HUDEP-2 (cell line): ENCODE measurements around the gene SH3PXD2A.
A peak's percentile ranks its signal among the peaks of the same experiment; 100 is the strongest.
"Not testable (repeated sequence)": the region's sequence is repeated elsewhere in the genome, so short reads cannot be mapped to it uniquely, and the experiment has no call there.

Source experiments
- DNase-seq, 76 experiments: peaks; one replicate each; lab custom pipeline; 2025; ENCODE audit not compliant: unreplicated experiment in 76 of 76; lab: John Stamatoyannopoulos, UW

SH3PXD2A gene

GRCh38 chr10:103676058-103676785 lies 179.2 kb downstream of the SH3PXD2A start:
- DNase-seq: no peak

DNA sequence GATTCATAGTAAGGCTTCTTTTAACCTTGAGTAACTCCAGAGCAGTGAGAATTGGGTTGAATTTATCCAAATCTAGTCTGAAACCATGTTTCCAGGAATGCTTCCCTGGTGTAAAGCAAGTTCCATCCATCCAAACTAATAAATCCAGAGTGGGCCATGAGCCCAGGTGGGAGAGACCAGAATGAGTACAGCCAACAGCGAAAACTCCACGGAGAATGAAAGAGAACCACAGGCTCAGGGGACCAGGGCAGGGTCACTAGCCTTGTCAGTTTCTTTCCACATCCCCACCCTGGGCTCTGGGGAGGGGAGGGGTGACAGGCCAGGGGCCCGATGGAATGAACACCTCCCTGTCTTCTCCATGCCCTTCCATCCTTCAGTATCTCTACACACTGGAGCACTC lies 181.8 kb downstream of the SH3PXD2A start:
- DNase-seq: no peak

DNA sequence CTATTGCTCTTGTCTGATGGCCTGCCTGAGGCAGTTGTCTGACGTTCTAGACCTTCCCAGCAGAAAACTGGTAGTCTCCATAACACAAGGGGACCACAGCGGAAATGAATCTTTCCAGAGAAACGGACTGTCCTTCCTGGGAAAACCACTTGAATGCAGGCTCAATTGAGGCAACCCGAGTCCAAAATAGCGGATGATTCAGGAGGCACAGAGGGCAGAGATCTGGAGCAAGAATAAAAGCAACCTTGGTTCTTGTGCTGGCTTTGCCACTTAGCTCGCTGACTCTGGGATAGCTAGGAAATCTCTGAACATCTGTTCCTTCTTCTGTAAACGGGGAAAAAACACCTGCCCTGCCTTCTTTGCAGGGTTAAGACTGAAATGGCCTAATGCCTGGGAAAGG lies 183.0 kb downstream of the SH3PXD2A start:
- no peak for DNase-seq

DNA sequence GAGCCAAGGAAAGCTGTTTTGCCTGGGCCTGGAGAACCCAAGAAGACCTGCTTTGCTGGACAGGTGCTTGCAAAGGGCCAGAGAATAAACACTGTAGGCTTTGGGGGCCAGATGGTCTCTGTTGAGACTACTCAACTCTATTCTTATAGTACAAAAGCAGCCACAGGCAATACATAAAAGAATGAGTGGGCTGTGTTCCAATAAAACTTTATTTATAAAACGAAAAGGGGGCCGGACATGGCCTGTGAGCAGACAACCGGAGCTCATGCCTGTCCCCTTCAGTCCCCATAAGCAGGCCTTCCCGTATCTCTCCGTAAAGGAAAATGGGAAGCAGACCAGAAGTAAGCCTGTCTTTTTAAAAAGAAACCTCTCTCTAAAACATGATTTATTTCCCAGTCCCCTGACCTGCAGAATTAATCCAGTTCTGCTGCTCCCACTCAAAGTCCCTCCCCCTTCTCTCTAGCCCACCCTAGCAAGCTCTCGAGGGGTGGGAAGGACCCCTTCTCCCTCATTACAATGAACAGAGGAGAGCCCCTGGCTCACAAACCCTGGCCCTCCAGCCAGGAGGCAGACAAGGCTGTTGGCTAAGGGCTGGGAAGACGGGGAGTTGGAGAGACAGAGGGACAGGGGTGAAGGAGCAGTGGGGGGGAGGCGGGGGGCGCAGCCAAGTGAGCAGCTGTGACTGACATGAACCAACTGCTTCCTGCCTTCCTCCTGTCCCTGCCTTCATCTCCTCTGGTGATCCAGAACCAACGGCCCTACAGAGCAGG lies 184.1 kb downstream of the SH3PXD2A start:
- DNase-seq: no peak

- DNase-seq: no peak
These were observed 185.4 kb downstream of the SH3PXD2A start for GRCh38 chr10:103669944-103670343.

DNA sequence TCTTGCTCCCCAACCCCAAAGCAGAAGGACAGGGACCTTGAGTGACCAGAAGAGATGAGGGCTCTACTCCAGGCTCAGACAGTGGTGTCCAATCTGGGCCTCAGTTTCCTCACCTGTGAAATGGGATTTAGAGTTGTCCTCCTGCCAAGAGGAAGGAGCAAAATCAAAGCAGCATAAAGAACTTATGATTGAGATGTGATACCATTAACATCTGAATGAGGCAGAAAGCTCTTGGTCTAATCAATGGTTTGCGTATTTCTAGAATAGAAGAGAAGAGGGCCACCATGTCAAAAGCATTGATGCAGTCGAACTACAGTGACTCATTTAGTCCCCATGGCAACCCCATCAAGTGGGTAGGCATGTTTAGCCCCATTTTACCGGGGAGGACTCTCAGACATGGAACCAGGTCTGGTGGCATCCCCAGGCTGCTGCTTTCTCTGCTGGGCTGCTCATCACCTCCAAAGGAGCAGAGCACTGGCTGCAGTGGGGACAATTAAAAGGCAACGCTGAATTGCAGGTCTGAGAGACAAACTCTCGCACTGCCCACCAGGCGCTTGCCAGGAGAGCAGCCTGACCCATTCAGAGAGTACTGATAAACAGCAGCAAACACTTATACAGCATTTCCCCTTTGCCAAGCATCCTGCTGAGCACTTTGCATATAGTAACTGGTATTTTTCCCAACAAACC lies 186.0 kb downstream of the SH3PXD2A start:
- no peak for DNase-seq

DNA sequence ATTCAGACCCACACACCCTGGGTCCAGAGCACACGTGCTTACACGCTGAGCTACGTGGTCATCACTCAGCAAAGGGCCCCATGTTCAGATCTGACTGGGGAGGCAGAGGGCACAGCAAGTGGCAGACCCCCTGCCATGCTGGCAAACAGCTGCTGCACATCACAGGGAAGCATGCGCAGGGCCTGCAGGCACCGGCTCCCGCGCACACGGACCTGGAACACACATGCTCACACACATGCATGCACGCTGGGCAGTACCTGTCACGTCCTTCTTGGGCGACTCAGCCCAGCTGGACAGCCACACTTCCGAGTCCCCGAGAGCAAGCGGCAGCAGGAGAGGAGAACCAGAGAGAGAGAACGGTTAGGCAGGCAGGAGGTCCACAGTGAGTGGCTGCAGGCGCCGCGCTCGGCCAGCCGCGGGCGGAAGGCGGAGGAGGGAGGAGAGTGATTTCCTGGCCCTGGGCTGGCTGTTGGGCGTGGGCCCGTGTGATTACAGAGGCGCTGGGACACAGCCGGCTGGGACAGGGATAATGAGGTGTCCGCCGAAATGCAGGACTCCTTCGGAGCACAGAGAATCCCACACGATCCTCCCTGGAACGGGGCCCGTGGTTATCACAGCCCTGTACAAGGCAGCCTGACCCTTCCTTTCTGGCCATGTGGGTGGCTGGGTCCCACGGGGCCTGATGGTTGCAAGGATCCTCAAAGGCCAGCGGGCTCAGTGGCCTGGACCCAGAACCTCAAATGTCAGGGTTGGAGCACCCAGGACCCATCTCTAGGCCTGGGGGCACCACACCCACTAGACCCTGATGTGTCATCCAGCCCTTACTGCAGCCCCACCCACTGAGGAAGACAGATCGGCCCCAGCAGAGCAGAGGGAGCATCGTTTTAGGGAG lies 186.8 kb downstream of the SH3PXD2A start:
- DNase-seq: no peak

- no peak for DNase-seq
These were observed 188.0 kb downstream of the SH3PXD2A start for GRCh38 chr10:103667356-103667755.

- DNase-seq: no peak
These were observed 188.6 kb downstream of the SH3PXD2A start for GRCh38 chr10:103666762-103667150.

DNA sequence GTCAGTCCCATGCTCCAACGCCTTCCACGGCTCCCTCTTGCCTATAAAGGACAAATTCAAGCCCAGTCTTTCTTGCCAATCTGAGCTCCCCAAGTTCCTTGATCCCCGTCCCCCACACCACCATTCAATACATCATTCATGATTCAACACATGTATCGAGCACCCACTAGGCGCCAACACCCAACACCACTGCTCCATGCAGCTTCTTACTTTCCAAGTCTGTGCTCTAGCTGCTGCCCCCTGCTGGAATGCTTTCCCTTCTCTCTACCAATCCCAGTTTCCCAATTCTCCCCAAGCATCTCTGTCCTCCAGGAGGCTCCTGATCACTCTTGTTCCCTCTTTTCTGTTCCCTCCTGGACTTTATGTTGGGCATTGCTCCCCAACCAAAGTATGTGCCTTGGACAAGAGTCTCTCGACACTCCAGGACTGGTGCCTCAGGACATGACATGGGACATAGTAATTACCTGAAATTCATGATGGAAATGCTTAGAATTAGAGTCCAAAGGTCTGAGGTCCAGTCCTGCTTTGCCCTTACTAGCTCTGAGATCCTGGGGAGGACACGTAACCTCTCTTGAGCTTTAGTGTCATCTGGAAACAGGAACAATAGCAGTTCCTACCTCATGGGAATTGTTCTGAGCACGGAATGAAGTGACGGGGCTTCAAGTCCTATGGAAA lies 189.2 kb downstream of the SH3PXD2A start:
- DNase-seq: peak in 35 of 76 experiments; percentile 3 to 45 (median 15)

DNA sequence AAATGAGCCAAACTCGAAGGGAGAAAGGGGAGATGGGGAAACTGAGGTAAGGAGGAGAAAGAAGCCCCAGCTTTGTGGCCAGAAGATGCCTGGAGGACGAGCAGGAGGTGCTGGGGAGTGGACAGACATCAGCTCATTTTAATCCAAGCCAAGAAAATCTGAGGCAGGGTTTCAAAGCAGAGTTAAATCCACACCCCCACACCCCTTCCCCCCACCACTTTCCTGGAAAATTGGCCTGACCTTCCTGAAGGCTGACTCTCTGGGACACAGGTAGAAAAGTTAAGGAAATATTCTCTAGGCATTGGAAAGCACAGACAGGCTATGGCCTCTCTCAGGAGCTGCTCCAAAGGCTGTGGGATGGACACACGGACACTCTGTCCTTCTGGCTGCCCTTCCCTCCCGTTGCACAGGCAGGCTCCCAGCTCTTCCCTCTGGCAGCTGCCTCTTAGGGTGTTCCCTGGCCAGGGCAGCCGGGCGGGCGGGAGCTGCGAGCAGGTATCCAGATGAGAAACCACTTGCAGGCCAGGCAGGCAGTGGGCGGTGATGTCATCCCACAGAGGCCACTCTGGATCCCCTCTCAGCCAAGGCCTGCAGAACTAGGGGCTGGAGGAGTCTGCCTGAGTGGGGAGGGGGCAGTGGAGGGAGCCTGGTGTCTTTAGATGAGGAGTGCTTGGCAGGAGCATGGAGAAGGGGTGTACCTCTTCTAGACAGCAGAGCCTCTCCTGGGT lies 190.1 kb downstream of the SH3PXD2A start:
- DNase-seq: no peak

DNA sequence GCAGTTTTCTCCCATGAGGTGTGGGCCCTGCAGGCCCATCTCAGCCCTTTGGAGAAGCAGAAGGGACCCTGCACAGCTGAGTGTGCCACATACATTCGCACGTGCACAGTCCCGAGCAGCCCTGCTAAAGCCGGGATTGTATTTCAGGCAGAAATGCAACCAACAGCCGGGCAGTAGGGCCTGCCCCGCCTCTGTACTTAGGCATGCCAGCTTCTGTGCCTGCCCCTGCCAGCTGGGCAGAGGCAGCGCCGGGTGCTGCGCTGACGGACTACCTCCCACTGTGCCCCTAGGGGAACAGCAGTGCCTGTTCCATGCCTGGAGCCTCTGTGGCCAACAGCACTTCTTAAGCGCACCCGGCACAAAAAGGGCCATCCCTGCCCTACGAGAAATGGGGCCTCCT lies 191.6 kb downstream of the SH3PXD2A start:
- no peak for DNase-seq

- no peak for DNase-seq
These were observed 192.1 kb downstream of the SH3PXD2A start for GRCh38 chr10:103663236-103663635.

DNA sequence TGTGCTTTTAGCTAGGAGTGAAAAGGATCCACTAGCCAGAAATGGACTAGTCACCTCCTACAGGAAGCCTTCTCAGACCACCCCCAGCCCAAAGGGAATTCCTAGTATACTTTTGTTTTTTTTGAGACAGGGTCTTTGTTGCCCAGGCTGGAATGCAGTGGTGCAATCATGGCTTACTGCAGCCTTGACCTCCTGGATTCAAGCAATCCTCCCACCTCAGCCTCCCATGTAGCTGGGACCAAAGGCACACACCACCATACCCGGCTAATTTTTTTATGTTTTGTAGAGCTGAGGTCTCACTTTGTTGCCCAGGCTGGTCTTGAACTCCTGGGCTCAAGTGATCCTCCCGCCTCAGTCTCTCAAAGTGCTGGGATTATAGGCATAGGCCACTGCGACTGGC lies 192.7 kb downstream of the SH3PXD2A start:
- not testable (repeated sequence) for DNase-seq

- DNase-seq: no peak
These were observed 194.0 kb downstream of the SH3PXD2A start for GRCh38 chr10:103661198-103661950.

DNA sequence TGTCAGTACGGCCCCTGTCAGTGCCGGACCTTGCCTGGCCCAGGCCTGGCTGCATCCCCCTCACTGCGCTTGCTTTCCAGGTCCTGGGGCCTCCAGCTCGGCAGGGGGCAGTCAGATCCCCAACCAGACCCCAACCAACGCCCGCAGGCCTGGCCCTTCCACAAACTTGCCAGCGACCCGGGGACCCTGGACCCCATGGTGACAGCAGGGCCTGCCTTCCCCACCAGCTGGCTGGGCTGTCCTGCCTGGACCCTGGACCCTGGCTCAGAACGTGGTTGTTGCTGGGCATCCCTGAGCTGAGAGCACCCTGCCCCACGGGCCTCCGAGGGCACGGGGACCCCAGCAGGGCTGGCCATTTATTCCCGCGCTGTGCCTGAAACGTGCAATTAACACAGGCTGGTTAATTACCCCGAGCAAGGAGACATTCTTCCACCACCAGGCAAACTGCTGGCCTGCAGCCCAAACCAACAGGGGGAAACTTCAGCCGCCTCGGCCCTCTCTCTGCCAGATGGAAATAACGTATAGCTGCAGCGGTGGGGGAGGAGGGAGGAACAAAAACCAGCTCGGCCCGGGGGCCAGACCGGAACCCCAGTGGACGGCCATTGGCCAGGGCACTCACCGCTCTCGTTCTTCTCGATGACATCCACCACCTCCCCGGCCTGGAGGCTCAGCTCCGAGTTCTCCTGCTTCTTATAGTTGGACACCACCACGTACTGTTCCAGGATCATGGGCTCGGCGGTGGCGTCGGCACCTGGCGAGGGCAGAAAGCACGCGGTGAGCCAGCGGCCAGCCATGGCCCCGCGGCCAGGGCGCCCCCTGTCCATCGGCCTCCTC lies 194.8 kb downstream of the SH3PXD2A start:
- DNase-seq: no peak

DNA sequence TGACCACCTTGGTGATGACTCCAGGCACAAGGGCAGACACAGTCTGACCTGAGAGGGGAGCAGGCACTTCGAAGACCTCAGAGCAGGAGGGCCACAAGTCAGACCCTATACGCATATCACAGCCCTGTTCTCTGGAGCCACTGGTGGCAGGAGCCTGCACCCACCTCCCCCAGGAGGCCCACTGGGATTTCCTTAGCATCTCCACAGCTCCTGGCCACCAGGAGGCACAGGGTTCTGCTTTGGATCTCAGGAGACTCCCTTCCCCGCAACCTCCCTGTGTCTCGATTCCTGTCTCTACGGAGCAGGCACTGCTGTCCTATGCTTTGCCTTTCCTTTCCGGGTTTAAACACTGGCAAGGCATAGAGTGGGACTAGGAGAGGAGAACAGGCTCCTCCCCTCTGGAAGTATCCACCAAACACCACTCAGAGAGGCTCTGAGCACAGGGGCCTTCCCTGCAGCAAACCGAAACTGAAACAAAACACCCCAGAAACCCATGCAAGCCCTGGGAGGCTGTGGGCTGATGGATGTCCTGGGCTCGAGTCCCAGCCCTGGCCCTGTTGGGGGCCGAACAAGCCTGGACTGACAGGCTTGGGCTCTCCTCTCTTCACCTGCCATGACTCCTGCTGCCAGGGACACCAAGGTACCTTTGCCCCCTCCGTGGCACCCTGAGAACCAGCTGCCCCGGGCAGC lies 195.6 kb downstream of the SH3PXD2A start:
- peak in 6 of 76 experiments; percentile 1 to 21 (median 4) for DNase-seq
